A549 (cell line): ENCODE measurements around the gene STARD13. TPM values are rescaled to one million over a fixed set of nuclear protein-coding genes. Genes with fewer than 3 reads are reported as not detected.

ENCODE experiments used
- ATAC-seq, 2 experiments: fragments of 200-7000 bp in 1 of 2; fragments of >200 bp in 1 of 2; cut with Nextera tagmentation in 1 of 2; cut with Tn5 transposase in 1 of 2; 3 replicates each; pipeline versions ENCODE4 v1.8.0 to v1.9.1; 2018 to 2020; ENCODE audit warnings: mild to moderate bottlenecking in 1 of 2, moderate library complexity in 1 of 2
- CTCF ChIA-PET: fragments of 300-600 bp; sonication (Branson Sonifier 250); formaldehyde crosslinking; extraction: SDS; loops from one replicate; lab custom pipeline; 2021; ENCODE audit warnings: antibody characterized with exemption, inconsistent platforms; lab: Yijun Ruan, JAX
- POLR2A ChIA-PET: fragments of 350-600 bp; formaldehyde crosslinking; extraction: SDS; loops from one replicate; lab custom pipeline; 2021; ENCODE audit warnings: antibody characterized with exemption, inconsistent platforms; lab: Yijun Ruan, JAX
- DNase-seq, 2 experiments: peaks; one replicate each; pipeline versions ENCODE4 v3.0.0 to v3.0.0-alpha.2; 2011 to 2016; ENCODE audit warnings: low read depth in 1 of 2, low spot score in 1 of 2
- FAIRE-seq: peaks from 2 replicates; lab custom pipeline; 2011; peaks lifted over from hg19 to GRCh38; lab: Jason Lieb, UNC
- H3K27ac ChIP-seq, 2 experiments: fragments of >200 bp; sonication (Bioruptor Twin); formaldehyde crosslinking; 3 replicates each; pipeline ENCODE4 v1.5.1; 2016 to 2017
- H3K4me1 ChIP-seq: fragments of >200 bp; sonication (Bioruptor Twin); formaldehyde crosslinking; 3 replicates; pipeline ENCODE4 v1.6.1; 2016
- H3K4me2 ChIP-seq: fragments of >200 bp; sonication (Bioruptor Twin); formaldehyde crosslinking; 3 replicates; pipeline ENCODE4 v1.6.1; 2016
- H3K4me3 ChIP-seq: fragments of >200 bp; sonication (Bioruptor Twin); formaldehyde crosslinking; 3 replicates; pipeline ENCODE4 v1.5.1; 2016
- H3K9me3 ChIP-seq: fragments of >200 bp; sonication (Bioruptor Twin); formaldehyde crosslinking; 3 replicates; pipeline ENCODE4 v1.6.1; 2016
- BHLHE40 ChIP-seq: IDR thresholded peaks from 2 replicates; pipeline ENCODE4 v1.6.1; 2012; ENCODE audit warnings: low read depth, low read length, inconsistent platforms
- CBX8 ChIP-seq: fragments of 200-600 bp; sonication (generic); IDR thresholded peaks from 2 replicates; pipeline ENCODE4 v1.6.1; 2016
- CHD2 ChIP-seq: fragments of 150-350 bp; IDR thresholded peaks from 2 replicates; pipeline ENCODE4 v1.6.1; 2014; ENCODE audit warnings: low read length; ENCODE audit not compliant: partially characterized antibody
- CHD4 ChIP-seq: fragments of 200-600 bp; sonication (generic); IDR thresholded peaks from 2 replicates; pipeline ENCODE4 v1.6.1; 2016; ENCODE audit warnings: antibody characterized with exemption, mild to moderate bottlenecking, borderline replicate concordance
- ELK1 ChIP-seq: fragments of 150-350 bp; IDR thresholded peaks from 2 replicates; pipeline ENCODE4 v1.6.1; 2014; ENCODE audit warnings: low read depth, mild to moderate bottlenecking, low read length
- EP300 ChIP-seq, 2 experiments: fragments of >200 bp; sonication (Bioruptor Twin); formaldehyde crosslinking; IDR thresholded peaks; 2 replicates in 1 of 2; 3 replicates in 1 of 2; pipeline ENCODE4 v1.6.1; 2016 to 2017
- ESRRA ChIP-seq: fragments of 150-350 bp; IDR thresholded peaks from 2 replicates; pipeline ENCODE4 v1.6.1; 2014; ENCODE audit warnings: mild to moderate bottlenecking, low read length, borderline replicate concordance
- FOSL2 ChIP-seq, 2 experiments: fragments of 450-650 bp in 1 of 2; fragments of >200 bp in 1 of 2; sonication (Bioruptor Twin) in 1 of 2; formaldehyde crosslinking; IDR thresholded peaks; 2 replicates each; pipeline versions ENCODE4 v1.5.0 to v1.6.1; 2016 to 2020; ENCODE audit warnings: mild to moderate bottlenecking in 1 of 2, moderate library complexity in 1 of 2
- GATA3 ChIP-seq: IDR thresholded peaks from 2 replicates; pipeline ENCODE4 v1.6.1; 2012; ENCODE audit warnings: borderline replicate concordance
- HOXA7 ChIP-seq: fragments of 250-450 bp; sonication (Bioruptor Pico); IDR thresholded peaks from 2 replicates; pipeline ENCODE4 v1.5.0; 2020; ENCODE audit warnings: mild to moderate bottlenecking, moderate library complexity
- HOXB5 ChIP-seq: fragments of 250-450 bp; sonication (Bioruptor Pico); IDR thresholded peaks from 2 replicates; pipeline ENCODE4 v1.5.0; 2020; ENCODE audit warnings: mild to moderate bottlenecking, moderate library complexity
- JUN ChIP-seq, 2 experiments: fragments of >200 bp; sonication (Bioruptor Twin); formaldehyde crosslinking; IDR thresholded peaks; 2 replicates in 1 of 2; 3 replicates in 1 of 2; pipeline ENCODE4 v1.6.1; 2016 to 2017
- JUNB ChIP-seq: fragments of >200 bp; sonication (Bioruptor Twin); formaldehyde crosslinking; IDR thresholded peaks from 2 replicates; pipeline ENCODE4 v1.6.1; 2016
- MAZ ChIP-seq: fragments of 150-350 bp; IDR thresholded peaks from 2 replicates; pipeline ENCODE4 v1.6.1; 2014; ENCODE audit warnings: antibody characterized with exemption, low read depth, low read length, borderline replicate concordance
- MYC ChIP-seq: IDR thresholded peaks from 2 replicates; pipeline ENCODE4 v1.6.1; 2012; ENCODE audit warnings: mild to moderate bottlenecking, inconsistent platforms, low read length, improper control_type of control experiment, borderline replicate concordance
- NR3C1 ChIP-seq: fragments of >200 bp; sonication (Bioruptor Twin); formaldehyde crosslinking; IDR thresholded peaks from 3 replicates; pipeline ENCODE4 v1.6.1; 2017
- PBX3 ChIP-seq: IDR thresholded peaks from 2 replicates; pipeline ENCODE4 v1.6.1; 2012
- POLR2A ChIP-seq: IDR thresholded peaks from 2 replicates; pipeline ENCODE4 v1.6.1; 2012; ENCODE audit warnings: mild to moderate bottlenecking, low read length
- RFX5 ChIP-seq: fragments of 450-650 bp; IDR thresholded peaks from 2 replicates; pipeline ENCODE4 v1.7.1; 2014; ENCODE audit warnings: antibody characterized with exemption, mild to moderate bottlenecking, moderate library complexity
- ZSCAN20 ChIP-seq: fragments of 250-450 bp; sonication (Bioruptor Pico); IDR thresholded peaks from 2 replicates; pipeline ENCODE4 v1.8.0; 2022; ENCODE audit warnings: mild to moderate bottlenecking, moderate library complexity
- WGBS: methylation state at CpG from one replicate; pipeline ENCODE4 v1.1.6; 2017; ENCODE audit errors: missing lambda C conversion rate; 5-methylcytosine and 5-hydroxymethylcytosine counted together
- polyA plus RNA-seq, 4 experiments: library from polyadenylated mRNA; depleted of rRNA in 3 of 4; stranded (reverse); fragments of >200 nt; fragmentation: RNase III in 1 of 4; extraction: RNeasy Plus Mini Kit Qiagen cat#74134 plus additional on column Dnase treatment in 1 of 4; gene quantifications; 2 replicates in 3 of 4; 3 replicates in 1 of 4; pipeline ENCODE4 v1.2.3, GENCODE V29; 2011 to 2017
- TF ChIP-seq, protein P1 (sequence below): fragments of 450-650 bp; IDR thresholded peaks from 2 replicates; pipeline ENCODE4 v1.6.1; 2014; ENCODE audit warnings: antibody characterized with exemption
- TF ChIP-seq, protein P2 (sequence below): fragments of >200 bp; sonication (Bioruptor Twin); formaldehyde crosslinking; IDR thresholded peaks from 3 replicates; pipeline ENCODE4 v1.6.1; 2016
- TF ChIP-seq, protein P3 (sequence below): fragments of 200-600 bp; sonication (generic); IDR thresholded peaks from 2 replicates; pipeline ENCODE4 v1.6.1; 2016; ENCODE audit warnings: antibody characterized with exemption, mild to moderate bottlenecking, moderate library complexity

Gene STARD13
- polyA plus RNA-seq, 2 of the 4 experiments (the other 2 are of a cell fraction) = 2.4 to 2.8 TPM

GRCh38 chr13:33249894-33250293, 35.7 kb downstream of the STARD13 start (continued):
- TF ChIP-seq, protein P1, sequence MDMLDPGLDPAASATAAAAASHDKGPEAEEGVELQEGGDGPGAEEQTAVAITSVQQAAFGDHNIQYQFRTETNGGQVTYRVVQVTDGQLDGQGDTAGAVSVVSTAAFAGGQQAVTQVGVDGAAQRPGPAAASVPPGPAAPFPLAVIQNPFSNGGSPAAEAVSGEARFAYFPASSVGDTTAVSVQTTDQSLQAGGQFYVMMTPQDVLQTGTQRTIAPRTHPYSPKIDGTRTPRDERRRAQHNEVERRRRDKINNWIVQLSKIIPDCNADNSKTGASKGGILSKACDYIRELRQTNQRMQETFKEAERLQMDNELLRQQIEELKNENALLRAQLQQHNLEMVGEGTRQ = no peak
- TF ChIP-seq, protein P2, sequence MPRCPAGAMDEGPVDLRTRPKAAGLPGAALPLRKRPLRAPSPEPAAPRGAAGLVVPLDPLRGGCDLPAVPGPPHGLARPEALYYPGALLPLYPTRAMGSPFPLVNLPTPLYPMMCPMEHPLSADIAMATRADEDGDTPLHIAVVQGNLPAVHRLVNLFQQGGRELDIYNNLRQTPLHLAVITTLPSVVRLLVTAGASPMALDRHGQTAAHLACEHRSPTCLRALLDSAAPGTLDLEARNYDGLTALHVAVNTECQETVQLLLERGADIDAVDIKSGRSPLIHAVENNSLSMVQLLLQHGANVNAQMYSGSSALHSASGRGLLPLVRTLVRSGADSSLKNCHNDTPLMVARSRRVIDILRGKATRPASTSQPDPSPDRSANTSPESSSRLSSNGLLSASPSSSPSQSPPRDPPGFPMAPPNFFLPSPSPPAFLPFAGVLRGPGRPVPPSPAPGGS = no peak
- TF ChIP-seq HOXB5 (no peak), HOXA7 (CRISPR knock-in tag) (no peak), GATA3 (no peak), ESRRA (no peak)
- TF ChIP-seq, protein P3, sequence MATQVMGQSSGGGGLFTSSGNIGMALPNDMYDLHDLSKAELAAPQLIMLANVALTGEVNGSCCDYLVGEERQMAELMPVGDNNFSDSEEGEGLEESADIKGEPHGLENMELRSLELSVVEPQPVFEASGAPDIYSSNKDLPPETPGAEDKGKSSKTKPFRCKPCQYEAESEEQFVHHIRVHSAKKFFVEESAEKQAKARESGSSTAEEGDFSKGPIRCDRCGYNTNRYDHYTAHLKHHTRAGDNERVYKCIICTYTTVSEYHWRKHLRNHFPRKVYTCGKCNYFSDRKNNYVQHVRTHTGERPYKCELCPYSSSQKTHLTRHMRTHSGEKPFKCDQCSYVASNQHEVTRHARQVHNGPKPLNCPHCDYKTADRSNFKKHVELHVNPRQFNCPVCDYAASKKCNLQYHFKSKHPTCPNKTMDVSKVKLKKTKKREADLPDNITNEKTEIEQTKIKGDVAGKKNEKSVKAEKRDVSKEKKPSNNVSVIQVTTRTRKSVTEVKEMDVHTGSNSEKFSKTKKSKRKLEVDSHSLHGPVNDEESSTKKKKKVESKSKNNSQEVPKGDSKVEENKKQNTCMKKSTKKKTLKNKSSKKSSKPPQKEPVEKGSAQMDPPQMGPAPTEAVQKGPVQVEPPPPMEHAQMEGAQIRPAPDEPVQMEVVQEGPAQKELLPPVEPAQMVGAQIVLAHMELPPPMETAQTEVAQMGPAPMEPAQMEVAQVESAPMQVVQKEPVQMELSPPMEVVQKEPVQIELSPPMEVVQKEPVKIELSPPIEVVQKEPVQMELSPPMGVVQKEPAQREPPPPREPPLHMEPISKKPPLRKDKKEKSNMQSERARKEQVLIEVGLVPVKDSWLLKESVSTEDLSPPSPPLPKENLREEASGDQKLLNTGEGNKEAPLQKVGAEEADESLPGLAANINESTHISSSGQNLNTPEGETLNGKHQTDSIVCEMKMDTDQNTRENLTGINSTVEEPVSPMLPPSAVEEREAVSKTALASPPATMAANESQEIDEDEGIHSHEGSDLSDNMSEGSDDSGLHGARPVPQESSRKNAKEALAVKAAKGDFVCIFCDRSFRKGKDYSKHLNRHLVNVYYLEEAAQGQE = no peak

DNA sequence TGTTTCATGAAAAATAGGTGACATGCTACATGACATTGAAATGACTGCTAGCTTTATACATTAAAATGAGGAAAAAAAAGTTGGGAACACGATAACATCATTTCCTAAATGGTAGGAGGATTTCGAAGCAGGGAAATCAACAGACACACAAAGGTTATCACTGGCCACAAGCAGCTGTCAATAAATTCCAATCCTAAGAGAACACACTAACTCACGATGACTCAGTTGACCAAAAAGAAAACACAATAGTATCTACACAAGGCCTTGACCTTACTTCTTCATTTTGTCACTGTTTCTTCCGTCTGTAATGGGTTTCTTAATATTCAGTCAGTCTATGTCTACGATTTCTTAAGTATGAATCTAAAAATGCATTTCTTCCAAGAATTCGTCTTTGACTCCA, 36.5 kb downstream of the STARD13 start:
- 83% methylated on average over 6 of the region's 6 CpGs for WGBS
- no peak for DNase-seq
- Histone ChIP-seq H3K4me2 (no peak overlapping the region), H3K9me3 (no peaks in the 10 kb centered on the region), H3K4me3 (no peak overlapping the region)
- no peak for FAIRE-seq
- CTCF ChIA-PET = interaction anchor here (0.8 kb wide), 1 partner anchor 780 kb away, joined by 3 read pairs; no protein-coding TSS in a partner anchor
- ATAC-seq = no peak
- no peak for TF ChIP-seq ZSCAN20 (CRISPR knock-in tag)
- TF ChIP-seq, protein P1 = no peak
- TF ChIP-seq, all 56 proteins: peak for 0
- H3K4me1 ChIP-seq = peaks cover 16% of the 10 kb centered on the region; the same call in 2 of the 3 replicates
- POLR2A ChIA-PET = no interaction called here
- H3K27ac ChIP-seq = no peak overlapping the region

- H3K4me1 ChIP-seq = peaks cover 5% of the 10 kb centered on the region; the same call in 2 of the 3 replicates
- ATAC-seq (no peak), FAIRE-seq (no peak), DNase-seq (no peak)
- WGBS = 85% methylated on average over 1 of the region's 1 CpG
- TF ChIP-seq RFX5 (no peak), JUNB (no peak), ELK1 (no peak), MAZ (no peak), BHLHE40 (no peak), JUN (IDR thresholded peaks at IDR 0.05) (no peak), MYC (no peak), NR3C1 (no peak), PBX3 (no peak), CBX8 (no peak), EP300 (IDR thresholded peaks at IDR 0.05) (no peak), CHD4 (no peak), FOSL2 (IDR thresholded peaks at IDR 0.05) (no peak), FOSL2 (CRISPR knock-in tag; IDR thresholded peaks at IDR 0.05) (no peak), CHD2 (no peak), POLR2A (no peak)
- TF ChIP-seq, protein P2 = no peak
- TF ChIP-seq, protein P1 = no peak
- no peak overlapping the region for H3K27ac ChIP-seq
- CTCF ChIA-PET = interaction anchor here (1.3 kb wide), 1 partner anchor 9 kb away, joined by 3 read pairs; no protein-coding TSS in a partner anchor
- H3K4me3 ChIP-seq = no peak overlapping the region
- H3K4me2 ChIP-seq = no peak overlapping the region
- POLR2A ChIA-PET = no interaction called here
- H3K9me3 ChIP-seq = no peaks in the 10 kb centered on the region
Measured at GRCh38 chr13:33245505-33246158, 39.9 kb downstream of the STARD13 start.
